ENCODE measurements around the gene CEL.
"Not testable (repeated sequence)": the region's sequence is repeated elsewhere in the genome, so short reads cannot be mapped to it uniquely, and the experiment has no call there.

The CEL gene

GRCh38 chr9:133046900-133047295 is 14.9 kb upstream of the CEL start:
- DNase-seq (ENCODE audit: low read depth in 2 of 2) = no peak

GRCh38 chr9:133048595-133048994 is 13.2 kb upstream of the CEL start:
- DNase-seq (ENCODE audit: low read depth in 2 of 2) = no peak

GRCh38 chr9:133049043-133049442 is 12.7 kb upstream of the CEL start:
- DNase-seq (ENCODE audit: low read depth in 2 of 2) = no peak

- no peak for DNase-seq (ENCODE audit: low read depth in 2 of 2)
Measured at GRCh38 chr9:133050142-133050541, 11.6 kb upstream of the CEL start.

- no peak for DNase-seq (ENCODE audit: low read depth in 2 of 2)
Measured at GRCh38 chr9:133050781-133051180, 11.0 kb upstream of the CEL start.

- DNase-seq (ENCODE audit: low read depth in 2 of 2) = no peak
Measured at GRCh38 chr9:133051281-133051900, 10.4 kb upstream of the CEL start.

GRCh38 chr9:133051966-133052539 is 9.7 kb upstream of the CEL start:
- no peak for DNase-seq (ENCODE audit: low read depth in 2 of 2)

GRCh38 chr9:133054194-133054890 is 7.4 kb upstream of the CEL start:
- no peak for DNase-seq (ENCODE audit: low read depth in 2 of 2)

GRCh38 chr9:133054966-133055365 is 6.8 kb upstream of the CEL start:
- DNase-seq (ENCODE audit: low read depth in 2 of 2) = no peak

- no peak for DNase-seq (ENCODE audit: low read depth in 2 of 2)
Measured at GRCh38 chr9:133055788-133056420, 5.9 kb upstream of the CEL start.

GRCh38 chr9:133056533-133056932 is 5.2 kb upstream of the CEL start:
- no peak for DNase-seq (ENCODE audit: low read depth in 2 of 2)

- DNase-seq (ENCODE audit: low read depth in 2 of 2) = no peak
Measured at GRCh38 chr9:133057006-133057405, 4.8 kb upstream of the CEL start.

- DNase-seq (ENCODE audit: low read depth in 2 of 2) = no peak
Measured at GRCh38 chr9:133057553-133057952, 4.2 kb upstream of the CEL start.

GRCh38 chr9:133058071-133058470 is 3.7 kb upstream of the CEL start:
- DNase-seq (ENCODE audit: low read depth in 2 of 2) = no peak

GRCh38 chr9:133058550-133059320 is 3.0 kb upstream of the CEL start:
- DNase-seq (ENCODE audit: low read depth in 2 of 2) = no peak

- DNase-seq (ENCODE audit: low read depth in 2 of 2) = no peak
Measured at GRCh38 chr9:133059623-133060022, 2.2 kb upstream of the CEL start.

- no peak for DNase-seq (ENCODE audit: low read depth in 2 of 2)
Measured at GRCh38 chr9:133060417-133060841, 1.4 kb upstream of the CEL start.

- DNase-seq (ENCODE audit: low read depth in 2 of 2) = not testable (repeated sequence)
Measured at GRCh38 chr9:133061019-133061763, 590 bp upstream of the CEL start.

GRCh38 chr9:133062569-133062968 is 788 bp downstream of the CEL start:
- DNase-seq (ENCODE audit: low read depth in 2 of 2) = not testable (repeated sequence)

- no peak for DNase-seq (ENCODE audit: low read depth in 2 of 2)
Measured at GRCh38 chr9:133063159-133063499, 1.3 kb downstream of the CEL start.

GRCh38 chr9:133063500-133064231 is 1.9 kb downstream of the CEL start:
- no peak for DNase-seq (ENCODE audit: low read depth in 2 of 2)
